ENCODE measurements around the gene KCNMA1.

Gene KCNMA1

GRCh38 chr10:77071001-77071511, 566.6 kb downstream of the KCNMA1 start:
- no peak for DNase-seq (ENCODE audit: low read depth)
- TF ChIP-seq CTCF (IDR thresholded peaks at IDR 0.05; ENCODE audit: control insufficient read depth, insufficient read depth, low read depth, low read length, missing control alignments) = no peak

GRCh38 chr10:77070346-77070745, 567.3 kb downstream of the KCNMA1 start:
- DNase-seq (ENCODE audit: low read depth) = no peak
- H3K4me3 ChIP-seq (ENCODE audit: control insufficient read depth, low read depth, low read length) = no peak overlapping the region
- no peak for TF ChIP-seq CTCF (IDR thresholded peaks at IDR 0.05; ENCODE audit: control insufficient read depth, insufficient read depth, low read depth, low read length, missing control alignments)

More at GRCh38 chr10:77071001-77071511, 566.6 kb downstream of the KCNMA1 start:
- H3K4me3 ChIP-seq (ENCODE audit: control insufficient read depth, low read depth, low read length) = no peak overlapping the region

- no peak overlapping the region for H3K4me3 ChIP-seq (ENCODE audit: control insufficient read depth, low read depth, low read length)
- no peak for TF ChIP-seq CTCF (IDR thresholded peaks at IDR 0.05; ENCODE audit: control insufficient read depth, insufficient read depth, low read depth, low read length, missing control alignments)
- no peak for DNase-seq (ENCODE audit: low read depth)
These were observed 568.6 kb downstream of the KCNMA1 start for GRCh38 chr10:77068969-77069368.

GRCh38 chr10:77068272-77068671, 569.3 kb downstream of the KCNMA1 start:
- no peak for TF ChIP-seq CTCF (IDR thresholded peaks at IDR 0.05; ENCODE audit: control insufficient read depth, insufficient read depth, low read depth, low read length, missing control alignments)
- H3K4me3 ChIP-seq (ENCODE audit: control insufficient read depth, low read depth, low read length) = no peak overlapping the region
- no peak for DNase-seq (ENCODE audit: low read depth)

- no peak for TF ChIP-seq CTCF (IDR thresholded peaks at IDR 0.05; ENCODE audit: control insufficient read depth, insufficient read depth, low read depth, low read length, missing control alignments)
- H3K4me3 ChIP-seq (ENCODE audit: control insufficient read depth, low read depth, low read length) = no peak overlapping the region
- DNase-seq (ENCODE audit: low read depth) = no peak
These were observed 575.2 kb downstream of the KCNMA1 start for GRCh38 chr10:77062381-77062780.

GRCh38 chr10:77060913-77061312, 576.7 kb downstream of the KCNMA1 start:
- DNase-seq (ENCODE audit: low read depth) = no peak
- no peak overlapping the region for H3K4me3 ChIP-seq (ENCODE audit: control insufficient read depth, low read depth, low read length)
- no peak for TF ChIP-seq CTCF (IDR thresholded peaks at IDR 0.05; ENCODE audit: control insufficient read depth, insufficient read depth, low read depth, low read length, missing control alignments)

GRCh38 chr10:77056650-77057049, 581.0 kb downstream of the KCNMA1 start:
- TF ChIP-seq CTCF (IDR thresholded peaks at IDR 0.05; ENCODE audit: control insufficient read depth, insufficient read depth, low read depth, low read length, missing control alignments) = no peak

More at GRCh38 chr10:77056650-77057049, 581.0 kb downstream of the KCNMA1 start:
- no peak for DNase-seq (ENCODE audit: low read depth)
- no peak overlapping the region for H3K4me3 ChIP-seq (ENCODE audit: control insufficient read depth, low read depth, low read length)
